ENCODE results near the gene CHRNA1. TPM values are rescaled to one million over a fixed set of nuclear protein-coding genes. Genes with fewer than 3 reads are reported as not detected.

The CHRNA1 gene
- total and polyA plus RNA-seq, 2 of the 13 experiments (the other 11 are each of a cell fraction or from before 2014, with no cell fraction given), result not detected

GRCh38 chr2:174703430-174703829 is 60.8 kb downstream of the CHRNA1 start:
- Histone ChIP-seq H3K9ac (ENCODE audit: insufficient read depth, low read depth, low read length) (no peak overlapping the region), H4K20me1 (ENCODE audit: insufficient read depth, low read length) (no peaks in the 10 kb centered on the region), H3K79me2 (ENCODE audit: insufficient read depth, low read length) (no peaks in the 10 kb centered on the region), H3K27me3 (ENCODE audit: control insufficient read depth in 1 of 2, insufficient read depth in 2 of 2, low read length in 2 of 2) (peaks cover 0 to 5% of the 10 kb centered on the region in 2 experiments; a peak in 1 of 5 replicates), H3K9me3 (ENCODE audit: low read length) (no peaks in the 10 kb centered on the region), H2AFZ (ENCODE audit: low read length) (no peak overlapping the region), H3K27ac (ENCODE audit: extremely low read length, insufficient read depth, low read length) (no peak overlapping the region), H3K36me3 (replicated peaks in 1 of 2; ENCODE audit: control insufficient read depth in 1 of 2, insufficient read depth in 2 of 2, low read length in 2 of 2) (no peaks in the 10 kb centered on the region), H3K4me1 (ENCODE audit: insufficient read depth, low read length) (no peaks in the 10 kb centered on the region), H3K4me2 (ENCODE audit: low read depth, low read length) (no peak overlapping the region), H3K4me3 (replicated peaks in 1 of 3; ENCODE audit: insufficient read depth in 1 of 3, low read depth in 2 of 3, low read length in 3 of 3) (no peak overlapping the region)
- intact Hi-C loops (cut with micrococcal nuclease; ENCODE audit: unreplicated experiment), result loop anchor here (5.0 kb wide), 1 partner anchor 284 kb away; no protein-coding TSS in a partner anchor
- ATAC-seq, result no peak
- no peak for DNase-seq (ENCODE audit: low spot score)
- 29% methylated on average over 3 of the region's 3 CpGs for WGBS (ENCODE audit: low lambda C conversion rate)
- POLR2A ChIA-PET, result no interaction called here
- CTCF ChIA-PET (ENCODE audit: low intra/inter-chr PET ratio, low total read pairs), result no interaction called here
- in situ Hi-C loops (cut with HindIII; ENCODE audit: extremely low pct_ligation_motif_present, low pct_unique_long_range_greater_than_20kb), result no loop called here
- FAIRE-seq, result no peak
- BruUV-seq (replicated peaks), result no TSS peak
- no peak for TF ChIP-seq NPAS2 (CRISPR knock-in tag; IDR thresholded peaks at IDR 0.05; ENCODE audit: borderline replicate concordance)
- no peak for TF ChIP-seq HHEX (CRISPR knock-in tag; IDR thresholded peaks at IDR 0.05)
- no peak for TF ChIP-seq ZNF367 (CRISPR knock-in tag; IDR thresholded peaks at IDR 0.05; ENCODE audit: borderline replicate concordance)
- TF ChIP-seq MYNN (CRISPR knock-in tag; IDR thresholded peaks at IDR 0.05; ENCODE audit: low read depth), result no peak
- TF ChIP-seq ETV6 (CRISPR knock-in tag; conservative IDR thresholded peaks at IDR 0.05), result no peak
- TF ChIP-seq ZBTB39 (CRISPR knock-in tag; IDR thresholded peaks at IDR 0.05), result no peak
- no peak for TF ChIP-seq UBTF (CRISPR knock-in tag; IDR thresholded peaks at IDR 0.05)
- TF ChIP-seq PLSCR1 (CRISPR knock-in tag; IDR thresholded peaks at IDR 0.05; ENCODE audit: borderline replicate concordance), result no peak
- TF ChIP-seq KAT8 (CRISPR knock-in tag; IDR thresholded peaks at IDR 0.05), result no peak
- TF ChIP-seq ZBTB3 (CRISPR knock-in tag; IDR thresholded peaks at IDR 0.05; ENCODE audit: borderline replicate concordance, low read depth), result no peak
- no peak for TF ChIP-seq NR0B2 (CRISPR knock-in tag; IDR thresholded peaks at IDR 0.05)
- no peak for TF ChIP-seq DNMT3B (CRISPR knock-in tag; conservative IDR thresholded peaks at IDR 0.05)
- TF ChIP-seq ZNF766 (CRISPR knock-in tag; IDR thresholded peaks at IDR 0.05; ENCODE audit: borderline replicate concordance), result no peak
- TF ChIP-seq MXI1 (IDR thresholded peaks at IDR 0.05; ENCODE audit: borderline replicate concordance, low read depth, low read length), result no peak
- no peak for TF ChIP-seq ZSCAN30 (CRISPR knock-in tag; IDR thresholded peaks at IDR 0.05)
- TF ChIP-seq FIP1L1 (IDR thresholded peaks at IDR 0.05; ENCODE audit: borderline replicate concordance, insufficient read depth, low read depth, low read length), result no peak
- no peak for TF ChIP-seq ZNF343 (CRISPR knock-in tag; IDR thresholded peaks at IDR 0.05)
- no peak for TF ChIP-seq ZBTB49 (CRISPR knock-in tag; IDR thresholded peaks at IDR 0.05; ENCODE audit: borderline replicate concordance)
